Measurements from ENCODE around the gene HMX1. TPM values are rescaled to one million over a fixed set of nuclear protein-coding genes. Genes with fewer than 3 reads are reported as not detected.

The HMX1 gene
- polyA plus RNA-seq, 1 of the 3 experiments (the other 2 are of a cell fraction): 0.20 TPM

- WGBS (ENCODE audit: low lambda C conversion rate): 86% methylated on average over 59 of the region's 74 CpGs
- Histone ChIP-seq H3K9ac (no peak overlapping the region), H3K27ac (ENCODE audit: low read depth in 2 of 2, low read length in 1 of 2) (no peak overlapping the region), H3K79me2 (ENCODE audit: insufficient read depth) (no peaks in the 10 kb centered on the region), H3F3A (replicated peaks; ENCODE audit: insufficient read depth) (no peaks in the 10 kb centered on the region), H3K36me3 (replicated peaks in 1 of 2; ENCODE audit: control insufficient read depth in 1 of 2, insufficient read depth in 2 of 2, low read length in 1 of 2) (no peaks in the 10 kb centered on the region), H3K27me3 (ENCODE audit: insufficient read depth) (no peaks in the 10 kb centered on the region), H4K20me1 (ENCODE audit: insufficient read depth) (no peaks in the 10 kb centered on the region), H3K4me3 (ENCODE audit: low read depth in 2 of 2, low read length in 1 of 2) (no peak overlapping the region), H3K9me3 (no peaks in the 10 kb centered on the region), H3K9me2 (no peaks in the 10 kb centered on the region), H2AFZ (ENCODE audit: low read depth) (no peak overlapping the region), H3K4me1 (ENCODE audit: control insufficient read depth in 1 of 2, insufficient read depth in 2 of 2, low read depth in 1 of 2, low read length in 1 of 2) (peaks cover 0 to 4% of the 10 kb centered on the region in 2 experiments; a peak in 1 of 4 replicates), H3K4me2 (no peak overlapping the region)
- CTCF ChIA-PET: interaction anchor here (1.3 kb wide), 1 partner anchor 28 kb away, joined by 6 read pairs; no protein-coding TSS in a partner anchor
- POLR2A ChIA-PET: no interaction called here
- TF ChIP-seq GATA2 (CRISPR knock-in tag; IDR thresholded peaks at IDR 0.05) (no peak), RCOR1 (IDR thresholded peaks at IDR 0.05; ENCODE audit: low read length) (no peak), REST (IDR thresholded peaks at IDR 0.05; ENCODE audit: low read depth, low read length) (no peak), MEF2A (IDR thresholded peaks at IDR 0.05; ENCODE audit: borderline replicate concordance, low read depth) (no peak), NFIC (IDR thresholded peaks at IDR 0.05; ENCODE audit: borderline replicate concordance) (no peak), USF2 (IDR thresholded peaks at IDR 0.05; ENCODE audit: borderline replicate concordance, low read depth, low read length) (no peak), POLR2AphosphoS5 (IDR thresholded peaks at IDR 0.05; ENCODE audit: low read depth, low read length) (no peak), CTCF (IDR thresholded peaks at IDR 0.05) (no peak), RFX5 (IDR thresholded peaks at IDR 0.05; ENCODE audit: low read length) (no peak)
- DNase-seq: no peak
These were observed 13.6 kb downstream of the HMX1 start for GRCh38 chr4:8857766-8858700.

Measured in SK-N-SH (cell line).